GM10847 (cell line): Measurements from ENCODE around the gene ANP32E.

ENCODE experiments used
- POLR2A ChIP-seq: IDR thresholded peaks from 2 replicates; pipeline ENCODE4 v1.6.1; 2011; ENCODE audit not compliant: insufficient read length; ENCODE audit errors: extremely low read depth

ANP32E gene

GRCh38 chr1:150234309-150234565 lies 1.7 kb downstream of the ANP32E start:
- no peak for TF ChIP-seq POLR2A

- TF ChIP-seq POLR2A, result no peak
Measured at GRCh38 chr1:150233359-150234308, 2.3 kb downstream of the ANP32E start.

GRCh38 chr1:150227228-150227627 lies 8.7 kb downstream of the ANP32E start:
- no peak for TF ChIP-seq POLR2A

GRCh38 chr1:150226486-150226885 lies 9.4 kb downstream of the ANP32E start:
- TF ChIP-seq POLR2A, result no peak

- no peak for TF ChIP-seq POLR2A
Measured at GRCh38 chr1:150225546-150225945, 10.4 kb downstream of the ANP32E start.

GRCh38 chr1:150224983-150225382 lies 10.9 kb downstream of the ANP32E start:
- TF ChIP-seq POLR2A, result no peak

GRCh38 chr1:150221552-150221951 lies 14.4 kb downstream of the ANP32E start:
- no peak for TF ChIP-seq POLR2A

GRCh38 chr1:150213170-150214098 lies 22.5 kb downstream of the ANP32E start:
- peak; percentile 23 for TF ChIP-seq POLR2A

GRCh38 chr1:150212070-150212469 lies 23.8 kb downstream of the ANP32E start:
- TF ChIP-seq POLR2A, result no peak

GRCh38 chr1:150210706-150211105 lies 25.2 kb downstream of the ANP32E start:
- TF ChIP-seq POLR2A, result no peak

GRCh38 chr1:150210091-150210490 lies 25.8 kb downstream of the ANP32E start:
- no peak for TF ChIP-seq POLR2A

- TF ChIP-seq POLR2A, result no peak
Measured at GRCh38 chr1:150207281-150207971, 28.5 kb downstream of the ANP32E start.

- no peak for TF ChIP-seq POLR2A
Measured at GRCh38 chr1:150196417-150196816, 39.5 kb downstream of the ANP32E start.

- no peak for TF ChIP-seq POLR2A
Measured at GRCh38 chr1:150194381-150195031, 41.4 kb downstream of the ANP32E start.

GRCh38 chr1:150192012-150192411 lies 43.9 kb downstream of the ANP32E start:
- TF ChIP-seq POLR2A, result no peak
